Colon (tissue), 2 donors: ENCODE results near the gene ABLIM2.

Source experiments
- FAIRE-seq: peaks from 2 replicates; lab custom pipeline; 2012; peaks lifted over from hg19 to GRCh38; lab: Jason Lieb, UNC
- donor health status: control.
- donor health status: control.

The ABLIM2 gene

GRCh38 chr4:8174970-8175369 is 16.4 kb upstream of the ABLIM2 start:
- FAIRE-seq, result no peak

- no peak for FAIRE-seq
Measured at GRCh38 chr4:8173492-8174242, 15.1 kb upstream of the ABLIM2 start.

- FAIRE-seq, result no peak
Measured at GRCh38 chr4:8171984-8172924, 13.6 kb upstream of the ABLIM2 start.

- no peak for FAIRE-seq
Measured at GRCh38 chr4:8171266-8171665, 12.7 kb upstream of the ABLIM2 start.

GRCh38 chr4:8170341-8170740 is 11.7 kb upstream of the ABLIM2 start:
- FAIRE-seq, result no peak

- no peak for FAIRE-seq
Measured at GRCh38 chr4:8169763-8170162, 11.2 kb upstream of the ABLIM2 start.

- no peak for FAIRE-seq
Measured at GRCh38 chr4:8168832-8169598, 10.4 kb upstream of the ABLIM2 start.

- FAIRE-seq, result no peak
Measured at GRCh38 chr4:8168232-8168631, 9.6 kb upstream of the ABLIM2 start.

- FAIRE-seq, result no peak
Measured at GRCh38 chr4:8167815-8168214, 9.2 kb upstream of the ABLIM2 start.

GRCh38 chr4:8167291-8167690 is 8.7 kb upstream of the ABLIM2 start:
- FAIRE-seq, result no peak

- no peak for FAIRE-seq
Measured at GRCh38 chr4:8165374-8165896, 6.8 kb upstream of the ABLIM2 start.

- no peak for FAIRE-seq
Measured at GRCh38 chr4:8164687-8165086, 6.1 kb upstream of the ABLIM2 start.

- FAIRE-seq, result no peak
Measured at GRCh38 chr4:8164194-8164565, 5.6 kb upstream of the ABLIM2 start.

GRCh38 chr4:8163436-8164193 is 5.0 kb upstream of the ABLIM2 start:
- no peak for FAIRE-seq

- no peak for FAIRE-seq
Measured at GRCh38 chr4:8163026-8163425, 4.4 kb upstream of the ABLIM2 start.

- no peak for FAIRE-seq
Measured at GRCh38 chr4:8162625-8163024, 4.0 kb upstream of the ABLIM2 start.

- FAIRE-seq, result no peak
Measured at GRCh38 chr4:8160572-8160971, 2.0 kb upstream of the ABLIM2 start.

GRCh38 chr4:8160233-8160560 is 1.6 kb upstream of the ABLIM2 start:
- FAIRE-seq, result no peak

- FAIRE-seq, result no peak
Measured at GRCh38 chr4:8159537-8160232, 1.1 kb upstream of the ABLIM2 start.

- FAIRE-seq, result no peak
Measured at GRCh38 chr4:8157944-8158709, 486 bp downstream of the ABLIM2 start.
